HepG2 (cell line): ENCODE measurements around the gene SFT2D1. TPM values are rescaled to one million over a fixed set of nuclear protein-coding genes. Genes with fewer than 3 reads are reported as not detected.
A peak's percentile ranks its signal among the peaks of the same experiment; 100 is the strongest.

Source experiments
- ATAC-seq: fragments of 200-7000 bp; cut with Tn5 transposase; 3 replicates; pipeline ENCODE4 v1.9.1; 2020; ENCODE audit warnings: mild to moderate bottlenecking, moderate library complexity
- BruUV-seq: library from RNA; stranded (reverse); fragments of 400-500 nt; replicated peaks from 2 replicates; lab custom pipeline; 2021; lab: Mats Ljungman, UMichigan
- CTCF ChIA-PET: fragments of 300-600 bp; formaldehyde crosslinking; extraction: SDS; loops from one replicate; lab custom pipeline; 2021; ENCODE audit warnings: low total read pairs, inconsistent platforms, low intra/inter-chr PET ratio; lab: Yijun Ruan, JAX
- POLR2A ChIA-PET: fragments of 350-600 bp; sonication (Branson Sonifier 250); formaldehyde crosslinking; loops from one replicate; lab custom pipeline; 2020; ENCODE audit warnings: antibody characterized with exemption, inconsistent platforms; lab: Yijun Ruan, JAX
- DNase-seq: peaks from one replicate; pipeline ENCODE4 v3.0.0-alpha.2; 2015; ENCODE audit warnings: low spot score
- FAIRE-seq: peaks from 3 replicates; lab custom pipeline; 2011; peaks lifted over from hg19 to GRCh38; lab: Jason Lieb, UNC
- H2AFZ ChIP-seq: one replicate; pipeline ENCODE4 v1.6.1; 2011; ENCODE audit warnings: low read length, inconsistent platforms
- H3K27ac ChIP-seq: fragments of 300-600 bp; 3 replicates; pipeline ENCODE4 v1.8.0; 2011; ENCODE audit warnings: mixed run types, mild to moderate bottlenecking, mixed read lengths, low read length, inconsistent platforms; ENCODE audit not compliant: insufficient read depth; ENCODE audit errors: extremely low read length
- H3K27me3 ChIP-seq, 2 experiments: fragments of 200-600 bp in 1 of 2; 2 replicates in 1 of 2; 3 replicates in 1 of 2; pipeline versions ENCODE4 v1.6.0 to v1.8.0; 2011; ENCODE audit warnings: low read length in 2 of 2, mild to moderate bottlenecking in 2 of 2, moderate library complexity in 2 of 2, inconsistent platforms in 1 of 2; ENCODE audit not compliant: insufficient read depth in 2 of 2, control insufficient read depth in 1 of 2
- H3K36me3 ChIP-seq, 2 experiments: fragments of 200-600 bp in 1 of 2; replicated peaks in 1 of 2; 2 replicates in 1 of 2; 3 replicates in 1 of 2; pipeline versions ENCODE4 v1.5.1 to v1.8.0; 2011; ENCODE audit warnings: low read length in 2 of 2, inconsistent platforms in 1 of 2; ENCODE audit not compliant: insufficient read depth in 2 of 2, control insufficient read depth in 1 of 2
- H3K4me1 ChIP-seq: 2 replicates; pipeline ENCODE4 v1.5.1; 2012; ENCODE audit warnings: low read length, inconsistent platforms; ENCODE audit not compliant: insufficient read depth
- H3K4me2 ChIP-seq: 2 replicates; pipeline ENCODE4 v1.6.0; 2011; ENCODE audit warnings: low read depth, low read length, inconsistent platforms
- H3K4me3 ChIP-seq, 3 experiments: fragments of 200-600 bp in 1 of 3; sonication (generic), shearing (Covaris generic) in 1 of 3; replicated peaks in 1 of 3; 2 replicates each; pipeline ENCODE4 v1.5.1; 2011 to 2016; ENCODE audit warnings: low read length in 3 of 3, inconsistent platforms in 2 of 3, low read depth in 2 of 3, mild to moderate bottlenecking in 2 of 3, control low read depth in 1 of 3, mixed read lengths in 1 of 3; ENCODE audit not compliant: insufficient read depth in 1 of 3
- H3K79me2 ChIP-seq: one replicate; pipeline ENCODE4 v1.6.1; 2011; ENCODE audit warnings: low read length, inconsistent platforms; ENCODE audit not compliant: insufficient read depth
- H3K9ac ChIP-seq: 2 replicates; pipeline ENCODE4 v1.6.0; 2011; ENCODE audit warnings: mild to moderate bottlenecking, low read depth, low read length, inconsistent platforms; ENCODE audit not compliant: insufficient read depth
- H3K9me3 ChIP-seq: 2 replicates; pipeline ENCODE4 v1.5.1; 2012; ENCODE audit warnings: mild to moderate bottlenecking, low read length
- H4K20me1 ChIP-seq: 2 replicates; pipeline ENCODE4 v1.6.0; 2011; ENCODE audit warnings: inconsistent platforms, mild to moderate bottlenecking, low read length, moderate library complexity; ENCODE audit not compliant: insufficient read depth
- ATF7 ChIP-seq, 2 experiments: fragments of 450-650 bp in 1 of 2; sonication (generic) in 1 of 2; formaldehyde crosslinking in 1 of 2; IDR thresholded peaks; 2 replicates each; pipeline versions ENCODE4 v1.4.0 to v1.6.1; 2016 to 2020; ENCODE audit warnings: antibody characterized with exemption in 1 of 2, mild to moderate bottlenecking in 1 of 2, missing genetic modification reagents in 1 of 2
- EHMT2 ChIP-seq: fragments of 200-600 bp; sonication (generic); IDR thresholded peaks from 2 replicates; pipeline ENCODE4 v1.7.0; 2017; ENCODE audit warnings: antibody characterized with exemption, low read depth, low read length, borderline replicate concordance
- NR2C2 ChIP-seq: sonication (generic); formaldehyde crosslinking; IDR thresholded peaks from 2 replicates; pipeline ENCODE4 v1.4.0; 2020; ENCODE audit warnings: missing genetic modification reagents, mild to moderate bottlenecking, moderate library complexity, borderline replicate concordance
- NR2F6 ChIP-seq, 2 experiments: IDR thresholded peaks; 2 replicates each; pipeline ENCODE4 v1.6.1; 2016; ENCODE audit warnings: antibody characterized with exemption in 1 of 2, mild to moderate bottlenecking in 1 of 2
- RAD21 ChIP-seq: fragments of 450-650 bp; formaldehyde crosslinking; IDR thresholded peaks from 2 replicates; pipeline ENCODE4 v1.5.0; 2020; ENCODE audit warnings: mild to moderate bottlenecking
- RFX5 ChIP-seq: IDR thresholded peaks from 2 replicates; pipeline ENCODE4 v1.6.1; 2011; ENCODE audit warnings: low read depth, low read length, improper control_type of control experiment
- SP140L ChIP-seq: sonication (generic); formaldehyde crosslinking; IDR thresholded peaks from 2 replicates; pipeline ENCODE4 v1.4.0; 2020; ENCODE audit warnings: missing genetic modification reagents, borderline replicate concordance
- YY1 ChIP-seq: IDR thresholded peaks from 2 replicates; pipeline ENCODE4 v1.6.1; 2011; ENCODE audit warnings: low read length, low read depth, moderate library complexity, mild to moderate bottlenecking; ENCODE audit not compliant: insufficient read depth, insufficient replicate concordance
- ZBTB21 ChIP-seq: sonication (generic); formaldehyde crosslinking; IDR thresholded peaks from 2 replicates; pipeline ENCODE4 v1.4.0; 2020; ENCODE audit warnings: missing genetic modification reagents
- ZNF335 ChIP-seq: sonication (generic); formaldehyde crosslinking; IDR thresholded peaks from 2 replicates; pipeline ENCODE4 v1.4.0; 2020; ENCODE audit warnings: missing genetic modification reagents
- ZNF496 ChIP-seq: sonication (generic); formaldehyde crosslinking; IDR thresholded peaks from 2 replicates; pipeline ENCODE4 v1.8.1; 2023; ENCODE audit warnings: mild to moderate bottlenecking, moderate library complexity, missing genetic modification reagents; ENCODE audit not compliant: insufficient replicate concordance
- WGBS: methylation state at CpG from one replicate; pipeline ENCODE4 v1.1.6; 2017; ENCODE audit warnings: low lambda C conversion rate; 5-methylcytosine and 5-hydroxymethylcytosine counted together
- in situ Hi-C: cut with HindIII; loops from 2 replicates; pipeline ENCODE4 v1.10.0; 2017; ENCODE audit warnings: low pct_unique_long_range_greater_than_20kb; ENCODE audit not compliant: extremely low pct_ligation_motif_present
- intact Hi-C: fragments of 100-400 bp; cut with micrococcal nuclease; formaldehyde crosslinking; loops from one replicate; pipeline ENCODE4 v1.10.0; 2022; ENCODE audit not compliant: unreplicated experiment
- polyA plus RNA-seq, 8 experiments: library from polyadenylated mRNA; depleted of rRNA in 3 of 8; stranded (reverse) in 7 of 8; unstranded in 1 of 8; fragments of >200 nt; fragmentation: Illumina TruSeq in 4 of 8; extraction: Trizol in 4 of 8; gene quantifications; 2 replicates each; pipeline versions ENCODE4 v1.2.1 to v1.2.3, GENCODE V29; 2011 to 2016; ENCODE audit warnings: low read depth in 4 of 8, missing spikeins in 1 of 8, mixed read lengths in 1 of 8; ENCODE audit not compliant: insufficient read depth in 1 of 8
- total RNA-seq, 5 experiments: library from RNA; depleted of rRNA; stranded (reverse); fragments of >200 nt; fragmentation: Illumina TruSeq; extraction: Trizol; gene quantifications; 2 replicates each; pipeline ENCODE4 v1.2.3, GENCODE V29; 2016; ENCODE audit warnings: low read depth in 1 of 5
- TF ChIP-seq, protein P1 (sequence below): sonication (generic); formaldehyde crosslinking; IDR thresholded peaks from 2 replicates; pipeline ENCODE4 v1.9.0; 2021; ENCODE audit warnings: missing genetic modification reagents, borderline replicate concordance
- TF ChIP-seq, protein P2 (sequence below): sonication (generic); formaldehyde crosslinking; IDR thresholded peaks from 2 replicates; pipeline ENCODE4 v1.4.0; 2020; ENCODE audit warnings: missing genetic modification reagents
- TF ChIP-seq, protein P3 (sequence below): sonication (generic); formaldehyde crosslinking; IDR thresholded peaks from 2 replicates; pipeline ENCODE4 v1.4.0; 2020; ENCODE audit warnings: missing genetic modification reagents

The SFT2D1 gene
- total and polyA plus RNA-seq, 2 of the 13 experiments (the other 11 are each of a cell fraction or from before 2014, with no cell fraction given) = 115 to 147 TPM

DNA sequence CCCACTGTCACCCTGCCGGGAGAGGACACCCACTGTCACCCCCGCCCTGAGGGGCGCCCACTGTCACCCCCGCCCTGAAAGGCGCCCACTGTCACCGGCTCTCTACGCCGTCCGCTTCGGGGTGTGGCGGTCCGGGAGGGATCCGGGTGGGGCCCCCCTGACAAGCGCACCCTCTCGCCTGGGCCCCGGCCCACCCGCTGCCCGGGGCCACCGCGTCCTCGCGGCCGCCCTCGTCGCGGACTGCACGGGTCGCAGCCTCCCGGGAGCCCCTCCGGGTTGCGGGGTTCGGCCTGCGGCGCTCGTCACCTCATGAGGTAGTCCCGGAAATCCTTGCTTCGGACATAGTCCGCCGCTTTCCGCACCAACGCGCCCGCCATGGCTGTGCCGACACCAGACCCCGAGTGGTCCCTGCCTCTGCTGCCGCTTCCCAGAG, 40.2 kb upstream of the SFT2D1 start:
- Histone ChIP-seq H3K9me3 (no peaks in the 10 kb centered on the region), H3K4me3 (peak overlapping the region; percentile 98 to 100 (median 99)), H3K9ac (peak overlapping the region; percentile 86), H3K36me3 (0 out of 5 replicates have a peak, but pooled peaks cover 0 to 1% of the 10 kb centered on the region in 2 experiments), H4K20me1 (no peaks in the 10 kb centered on the region; the same call in 1 of the 2 replicates), H3K27me3 (no peaks in the 10 kb centered on the region; a peak in 1 of 5 replicates), H3K27ac (peak overlapping the region; percentile 78), H3K4me1 (peaks cover 69% of the 10 kb centered on the region), H2AFZ (no peak overlapping the region), H3K79me2 (peaks cover 57% of the 10 kb centered on the region), H3K4me2 (peak overlapping the region; percentile 97)
- POLR2A ChIA-PET = interaction anchor here (1.9 to 3.9 kb wide), 2 partner anchors 17 to 18 kb away, joined by 18 to 29 read pairs; no protein-coding TSS in a partner anchor
- ATAC-seq (no peak; the same call in 2 of the 3 replicates), FAIRE-seq (no peak), DNase-seq (no peak)
- CTCF ChIA-PET = interaction anchor here (1.3 to 3.2 kb wide), 5 partner anchors 18 to 107 kb away, joined by 5 to 20 read pairs (median 17); no protein-coding TSS in a partner anchor
- in situ Hi-C loops = no loop called here
- intact Hi-C loops = loop anchor here (1.0 to 5.0 kb wide), 3 partner anchors 18 to 105 kb away; no protein-coding TSS in a partner anchor
- no TSS peak for BruUV-seq
- 0% methylated on average over 16 of the region's 46 CpGs for WGBS
- TF ChIP-seq RAD21 (CRISPR knock-in tag) (peak; percentile 42), NR2C2 (CRISPR knock-in tag) (no peak), SP140L (CRISPR knock-in tag) (no peak), ZNF496 (CRISPR knock-in tag) (no peak), RFX5 (no peak), ZBTB21 (CRISPR knock-in tag) (no peak), NR2F6 (IDR thresholded peaks at IDR 0.05) (no peak), NR2F6 (CRISPR knock-in tag; IDR thresholded peaks at IDR 0.05) (no peak), ZNF335 (CRISPR knock-in tag) (no peak), EHMT2 (no peak), ATF7 (IDR thresholded peaks at IDR 0.05) (no peak), ATF7 (CRISPR knock-in tag; IDR thresholded peaks at IDR 0.05) (no peak; the same call in 1 of the 2 replicates), YY1 (peak; percentile 80)
- TF ChIP-seq, protein P1, sequence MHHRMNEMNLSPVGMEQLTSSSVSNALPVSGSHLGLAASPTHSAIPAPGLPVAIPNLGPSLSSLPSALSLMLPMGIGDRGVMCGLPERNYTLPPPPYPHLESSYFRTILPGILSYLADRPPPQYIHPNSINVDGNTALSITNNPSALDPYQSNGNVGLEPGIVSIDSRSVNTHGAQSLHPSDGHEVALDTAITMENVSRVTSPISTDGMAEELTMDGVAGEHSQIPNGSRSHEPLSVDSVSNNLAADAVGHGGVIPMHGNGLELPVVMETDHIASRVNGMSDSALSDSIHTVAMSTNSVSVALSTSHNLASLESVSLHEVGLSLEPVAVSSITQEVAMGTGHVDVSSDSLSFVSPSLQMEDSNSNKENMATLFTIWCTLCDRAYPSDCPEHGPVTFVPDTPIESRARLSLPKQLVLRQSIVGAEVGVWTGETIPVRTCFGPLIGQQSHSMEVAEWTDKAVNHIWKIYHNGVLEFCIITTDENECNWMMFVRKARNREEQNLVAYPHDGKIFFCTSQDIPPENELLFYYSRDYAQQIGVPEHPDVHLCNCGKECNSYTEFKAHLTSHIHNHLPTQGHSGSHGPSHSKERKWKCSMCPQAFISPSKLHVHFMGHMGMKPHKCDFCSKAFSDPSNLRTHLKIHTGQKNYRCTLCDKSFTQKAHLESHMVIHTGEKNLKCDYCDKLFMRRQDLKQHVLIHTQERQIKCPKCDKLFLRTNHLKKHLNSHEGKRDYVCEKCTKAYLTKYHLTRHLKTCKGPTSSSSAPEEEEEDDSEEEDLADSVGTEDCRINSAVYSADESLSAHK (CRISPR knock-in tag) = no peak
- TF ChIP-seq, protein P2, sequence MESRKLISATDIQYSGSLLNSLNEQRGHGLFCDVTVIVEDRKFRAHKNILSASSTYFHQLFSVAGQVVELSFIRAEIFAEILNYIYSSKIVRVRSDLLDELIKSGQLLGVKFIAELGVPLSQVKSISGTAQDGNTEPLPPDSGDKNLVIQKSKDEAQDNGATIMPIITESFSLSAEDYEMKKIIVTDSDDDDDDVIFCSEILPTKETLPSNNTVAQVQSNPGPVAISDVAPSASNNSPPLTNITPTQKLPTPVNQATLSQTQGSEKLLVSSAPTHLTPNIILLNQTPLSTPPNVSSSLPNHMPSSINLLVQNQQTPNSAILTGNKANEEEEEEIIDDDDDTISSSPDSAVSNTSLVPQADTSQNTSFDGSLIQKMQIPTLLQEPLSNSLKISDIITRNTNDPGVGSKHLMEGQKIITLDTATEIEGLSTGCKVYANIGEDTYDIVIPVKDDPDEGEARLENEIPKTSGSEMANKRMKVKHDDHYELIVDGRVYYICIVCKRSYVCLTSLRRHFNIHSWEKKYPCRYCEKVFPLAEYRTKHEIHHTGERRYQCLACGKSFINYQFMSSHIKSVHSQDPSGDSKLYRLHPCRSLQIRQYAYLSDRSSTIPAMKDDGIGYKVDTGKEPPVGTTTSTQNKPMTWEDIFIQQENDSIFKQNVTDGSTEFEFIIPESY (CRISPR knock-in tag) = no peak
- TF ChIP-seq, protein P3, sequence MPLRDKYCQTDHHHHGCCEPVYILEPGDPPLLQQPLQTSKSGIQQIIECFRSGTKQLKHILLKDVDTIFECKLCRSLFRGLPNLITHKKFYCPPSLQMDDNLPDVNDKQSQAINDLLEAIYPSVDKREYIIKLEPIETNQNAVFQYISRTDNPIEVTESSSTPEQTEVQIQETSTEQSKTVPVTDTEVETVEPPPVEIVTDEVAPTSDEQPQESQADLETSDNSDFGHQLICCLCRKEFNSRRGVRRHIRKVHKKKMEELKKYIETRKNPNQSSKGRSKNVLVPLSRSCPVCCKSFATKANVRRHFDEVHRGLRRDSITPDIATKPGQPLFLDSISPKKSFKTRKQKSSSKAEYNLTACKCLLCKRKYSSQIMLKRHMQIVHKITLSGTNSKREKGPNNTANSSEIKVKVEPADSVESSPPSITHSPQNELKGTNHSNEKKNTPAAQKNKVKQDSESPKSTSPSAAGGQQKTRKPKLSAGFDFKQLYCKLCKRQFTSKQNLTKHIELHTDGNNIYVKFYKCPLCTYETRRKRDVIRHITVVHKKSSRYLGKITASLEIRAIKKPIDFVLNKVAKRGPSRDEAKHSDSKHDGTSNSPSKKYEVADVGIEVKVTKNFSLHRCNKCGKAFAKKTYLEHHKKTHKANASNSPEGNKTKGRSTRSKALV = no peak
